Kidney (tissue), 14 donors: ENCODE results near the gene GRIP2. TPM values are rescaled to one million over a fixed set of nuclear protein-coding genes. Genes with fewer than 3 reads are reported as not detected.
A peak's percentile ranks its signal among the peaks of the same experiment; 100 is the strongest.

ENCODE experiments used
- DNase-seq, 5 donors: peaks; one replicate each; pipeline ENCODE4 v3.0.0-alpha.2; 2013 to 2020
- FAIRE-seq: peaks from 2 replicates; lab custom pipeline; 2012; peaks lifted over from hg19 to GRCh38; lab: Jason Lieb, UNC
- H3K27ac ChIP-seq, 2 donors: one replicate each; pipeline ENCODE4 v1.7.0; 2013; ENCODE audit warnings: low read depth in 2 of 2, low read length in 2 of 2, inconsistent platforms in 1 of 2
- H3K27me3 ChIP-seq: one replicate; pipeline ENCODE4 v1.7.1; 2013; ENCODE audit warnings: low read length, inconsistent platforms; ENCODE audit not compliant: control insufficient read depth, insufficient read depth
- H3K36me3 ChIP-seq, 3 donors: one replicate each; pipeline versions ENCODE4 v1.7.0 to v1.7.1; 2013; ENCODE audit warnings: low read length in 3 of 3, control low read depth in 1 of 3, inconsistent platforms in 1 of 3; ENCODE audit not compliant: insufficient read depth in 3 of 3, control insufficient read depth in 2 of 3
- H3K4me1 ChIP-seq, 3 donors: one replicate each; pipeline versions ENCODE4 v1.7.0 to v1.7.1; 2013; ENCODE audit warnings: low read length in 3 of 3, inconsistent platforms in 1 of 3, low read depth in 1 of 3; ENCODE audit not compliant: control insufficient read depth in 2 of 3, insufficient read depth in 2 of 3
- H3K4me3 ChIP-seq, 3 donors: one replicate each; pipeline versions ENCODE4 v1.7.0 to v1.8.1; 2013; ENCODE audit warnings: low read length in 3 of 3, control low read depth in 1 of 3, inconsistent platforms in 1 of 3
- H3K9ac ChIP-seq, 3 donors: one replicate each; pipeline versions ENCODE4 v1.7.0 to v1.7.1; 2013; ENCODE audit warnings: low read length in 3 of 3, control low read depth in 1 of 3, inconsistent platforms in 1 of 3
- H3K9me3 ChIP-seq, 3 donors: one replicate each; pipeline versions ENCODE4 v1.7.0 to v1.7.1; 2013; ENCODE audit warnings: low read length in 3 of 3, control low read depth in 1 of 3, inconsistent platforms in 1 of 3; ENCODE audit not compliant: control insufficient read depth in 2 of 3, insufficient read depth in 1 of 3
- CTCF ChIP-seq: IDR thresholded peaks from 3 replicates; pipeline ENCODE4 v1.5.1; 2012; ENCODE audit warnings: mild to moderate bottlenecking, moderate library complexity, borderline replicate concordance; ENCODE audit not compliant: insufficient read depth; ENCODE audit errors: extremely low read depth
- intact Hi-C: fragments of 100-400 bp; cut with DNase I; formaldehyde crosslinking; loops from one replicate; pipeline ENCODE4 v1.11.1; 2022
- polyA plus RNA-seq: library from polyadenylated mRNA; stranded (reverse); fragments of 350-450 nt; fragmentation: Illumina TruSeq; extraction: RNeasy Lipid Tissue Mini Kit (QIAGEN cat#74804); gene quantifications from one replicate; pipeline ENCODE4 v1.2.3, GENCODE V29; 2014; ENCODE audit warnings: low read depth, low replicate concordance; ENCODE audit not compliant: insufficient read depth
- total RNA-seq: library from RNA; stranded (reverse); fragmentation: NEBNext Ultra II Directional; extraction: Animal tissue kit (Norgen Biotek cat#: 25700); gene quantifications from one replicate; pipeline ENCODE4 v1.2.1, GENCODE V29; 2021
- donor health status: control.
- donor health status: control.
- donor health status: control.
- donor health status: control.
- donor health status: control.
- donor health status: DM: yes; HTN: yes; CAD: no.
- donor health status: Normal renal cell carcinoma (clear cell type).

The GRIP2 gene
- total and polyA plus RNA-seq, 2 donors from 2014 or later, result 3.0 to 3.2 TPM

DNA sequence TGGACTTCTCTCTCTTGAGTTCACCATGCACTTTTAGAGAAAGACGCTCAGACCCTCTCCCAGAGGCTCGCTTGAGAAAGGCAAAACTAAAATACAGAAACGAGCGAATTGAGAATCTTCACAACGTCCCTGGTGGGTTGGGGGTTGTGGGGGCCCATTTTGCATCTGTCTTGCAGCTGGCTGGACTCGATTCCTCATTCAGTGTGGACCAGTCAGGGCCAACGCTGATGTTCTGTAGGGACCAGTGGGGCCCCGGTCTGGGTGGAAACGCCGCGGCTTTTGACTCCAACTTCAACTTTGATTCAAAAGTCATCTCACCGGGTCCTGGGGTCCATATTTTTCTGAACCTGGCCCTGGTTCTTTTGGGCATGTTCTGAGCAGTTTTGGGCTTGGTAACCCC, 69.7 kb downstream of the GRIP2 start:
- H3K4me3 ChIP-seq, result no peak overlapping the region
- DNase-seq, result no peak
- no peak overlapping the region for H3K9ac ChIP-seq
- H3K36me3 ChIP-seq, result peaks cover 0 to 10% (median 0%) of the 10 kb centered on the region in 3 donors
- no peaks in the 10 kb centered on the region for H3K27me3 ChIP-seq
- no peak for FAIRE-seq
- peaks cover 9 to 48% (median 43%) of the 10 kb centered on the region in 3 donors for H3K4me1 ChIP-seq
- H3K9me3 ChIP-seq, result no peaks in the 10 kb centered on the region
- no peak for TF ChIP-seq CTCF
- intact Hi-C loops, result no loop called here
- H3K27ac ChIP-seq, result no peak overlapping the region

- H3K27me3 ChIP-seq, result no peaks in the 10 kb centered on the region
- peaks cover 8 to 39% (median 30%) of the 10 kb centered on the region in 3 donors for H3K4me1 ChIP-seq
- DNase-seq, result no peak
- H3K27ac ChIP-seq, result peak overlapping the region in 1 of 2 donors; percentile 76
- H3K9ac ChIP-seq, result no peak overlapping the region
- H3K4me3 ChIP-seq, result no peak overlapping the region
- peaks cover 0 to 18% (median 6%) of the 10 kb centered on the region in 3 donors for H3K36me3 ChIP-seq
- intact Hi-C loops, result loop anchor here (5.0 kb wide), 2 partner anchors 201 to 266 kb away; no protein-coding TSS in a partner anchor
- FAIRE-seq, result no peak
- TF ChIP-seq CTCF, result no peak
- no peaks in the 10 kb centered on the region for H3K9me3 ChIP-seq
These were observed 71.5 kb downstream of the GRIP2 start for GRCh38 chr3:14468621-14468981.

GRCh38 chr3:14467814-14468620, 72.1 kb downstream of the GRIP2 start:
- peak; percentile 93 for TF ChIP-seq CTCF
- FAIRE-seq (no peak), DNase-seq (peak; percentile 51 to 73 (median 64))
- Histone ChIP-seq H3K36me3 (peaks cover 0 to 23% (median 6%) of the 10 kb centered on the region in 3 donors), H3K4me3 (no peak overlapping the region), H3K27me3 (no peaks in the 10 kb centered on the region), H3K27ac (peak overlapping the region in 1 of 2 donors; percentile 58), H3K4me1 (peaks cover 4 to 35% (median 25%) of the 10 kb centered on the region in 3 donors), H3K9ac (no peak overlapping the region), H3K9me3 (no peaks in the 10 kb centered on the region)
- intact Hi-C loops, result loop anchor here (5.0 kb wide), 2 partner anchors 201 to 266 kb away; no protein-coding TSS in a partner anchor
